H1 (cell line): Measurements from ENCODE around the gene ARHGAP26. TPM values are rescaled to one million over a fixed set of nuclear protein-coding genes. Genes with fewer than 3 reads are reported as not detected.

Experiments used
- SAP30 ChIP-seq: fragments of 300-600 bp; sonication (generic); IDR thresholded peaks from 2 replicates; pipeline ENCODE4 v1.7.1; 2012; ENCODE audit warnings: low read length, moderate library complexity, mild to moderate bottlenecking, inconsistent platforms; ENCODE audit not compliant: insufficient read depth, insufficient replicate concordance
- SUZ12 ChIP-seq: fragments of 200-600 bp; sonication (generic); IDR thresholded peaks from 2 replicates; pipeline ENCODE4 v1.6.1; 2012; ENCODE audit warnings: mild to moderate bottlenecking, inconsistent platforms, low read length, moderate library complexity, mixed read lengths
- TAF7 ChIP-seq: optimal IDR thresholded peaks from 2 replicates; pipeline ENCODE3; 2011; ENCODE audit warnings: low read depth, mild to moderate bottlenecking, inconsistent platforms, low read length, moderate library complexity, borderline replicate concordance
- polyA plus RNA-seq, 7 experiments: library from polyadenylated mRNA; depleted of rRNA in 3 of 7; stranded (reverse) in 5 of 7; unstranded in 2 of 7; fragments of >200 nt in 5 of 7; fragments of 200-250 nt in 2 of 7; gene quantifications; 1 replicate in 5 of 7; 2 replicates in 1 of 7; 4 replicates in 1 of 7; pipeline versions ENCODE4 v1.2.1 to v1.2.3, GENCODE V29; 2011 to 2013; ENCODE audit warnings: missing spikeins in 2 of 7, mixed read lengths in 2 of 7
- total RNA-seq: library from RNA; stranded (reverse); fragmentation: NEBNext Ultra II Directional; extraction: Animal tissue kit (Norgen Biotek cat#: 25700); gene quantifications from 2 replicates; pipeline ENCODE4 v1.2.1, GENCODE V29; 2021

Gene ARHGAP26
- total and polyA plus RNA-seq, 2 of the 8 experiments (the other 6 are each of a cell fraction or from before 2014, with no cell fraction given), result 7.1 to 24.8 TPM

- TF ChIP-seq SAP30 (no peak), TAF7 (no peak), SUZ12 (no peak)
- TF ChIP-seq, all 59 proteins: peak for 0
Observed at GRCh38 chr5:143207058-143207457, 436.9 kb downstream of the ARHGAP26 start (continued).
